Mononuclear cell (primary cell): ENCODE measurements around the gene FRYL. TPM values are rescaled to one million over a fixed set of nuclear protein-coding genes. Genes with fewer than 3 reads are reported as not detected.

ENCODE experiments used
- H3K27me3 ChIP-seq: 2 replicates; pipeline ENCODE4 v1.6.0; 2011; ENCODE audit warnings: low read length, control low read depth; ENCODE audit not compliant: insufficient read depth
- H3K4me1 ChIP-seq: 2 replicates; pipeline ENCODE4 v1.5.1; 2011; ENCODE audit warnings: mild to moderate bottlenecking, low read length, control low read depth; ENCODE audit not compliant: insufficient read depth
- H3K4me3 ChIP-seq: 2 replicates; pipeline ENCODE4 v1.5.1; 2011; ENCODE audit warnings: mild to moderate bottlenecking, low read length, moderate library complexity
- H3K9me3 ChIP-seq: 2 replicates; pipeline ENCODE4 v1.5.1; 2011; ENCODE audit warnings: low read depth, mild to moderate bottlenecking, control low read depth, low read length
- total RNA-seq: library from RNA; depleted of rRNA; stranded (reverse); fragments of >200 nt; gene quantifications from one replicate; pipeline ENCODE4 v1.2.3, GENCODE V29; 2012

FRYL gene
- total RNA-seq, 1 donor, result 97.3 TPM

DNA sequence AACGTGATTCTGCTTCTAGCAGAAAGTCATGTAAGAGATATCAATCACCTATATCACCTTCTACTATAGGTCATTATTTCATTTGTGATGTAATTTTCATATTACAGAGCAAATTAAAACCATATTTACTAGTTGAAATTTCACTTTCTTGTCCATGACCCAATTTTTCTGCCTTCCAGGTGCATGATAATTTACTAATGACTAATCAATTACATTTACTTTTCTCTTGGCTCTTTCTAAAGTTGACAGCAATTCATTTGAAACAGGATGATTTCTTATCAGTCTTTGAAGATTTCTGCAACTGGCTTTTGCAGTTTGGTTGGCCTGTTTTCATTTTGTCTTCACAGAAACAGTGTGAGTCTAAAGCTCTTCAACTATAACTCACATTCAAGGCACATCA lies 208.6 kb downstream of the FRYL start:
- H3K4me1 ChIP-seq, result no peaks in the 10 kb centered on the region
- no peak overlapping the region for H3K4me3 ChIP-seq
- no peaks in the 10 kb centered on the region for H3K9me3 ChIP-seq
- H3K27me3 ChIP-seq, result no peaks in the 10 kb centered on the region

DNA sequence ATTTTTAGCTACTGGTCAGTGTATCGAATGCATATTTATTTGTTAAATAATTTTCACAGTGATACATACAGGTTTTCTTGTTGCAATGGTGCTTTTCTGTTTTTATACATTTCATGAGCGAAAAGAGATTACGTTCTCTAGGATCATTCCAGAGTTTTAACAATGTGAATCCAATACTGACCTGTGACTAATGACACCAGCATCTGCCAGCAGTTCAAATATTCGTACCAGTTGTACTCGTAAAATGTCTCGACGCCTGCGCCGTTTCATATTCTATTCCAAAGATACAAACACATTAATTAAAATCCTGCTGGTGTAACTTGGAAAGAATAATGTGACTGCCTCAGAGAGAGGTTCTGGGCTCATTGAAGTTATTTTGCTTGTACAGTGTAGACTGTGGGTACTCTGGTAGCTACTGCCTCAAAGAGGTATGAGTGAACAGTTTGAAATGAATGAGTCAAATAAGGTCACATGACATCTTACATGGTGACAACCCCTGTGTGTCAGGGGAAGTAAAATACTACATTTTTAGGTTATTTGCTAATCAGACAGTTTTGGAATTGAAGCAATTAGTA lies 209.3 kb downstream of the FRYL start:
- Histone ChIP-seq H3K9me3 (no peaks in the 10 kb centered on the region), H3K4me3 (no peak overlapping the region), H3K4me1 (no peaks in the 10 kb centered on the region), H3K27me3 (no peaks in the 10 kb centered on the region)

DNA sequence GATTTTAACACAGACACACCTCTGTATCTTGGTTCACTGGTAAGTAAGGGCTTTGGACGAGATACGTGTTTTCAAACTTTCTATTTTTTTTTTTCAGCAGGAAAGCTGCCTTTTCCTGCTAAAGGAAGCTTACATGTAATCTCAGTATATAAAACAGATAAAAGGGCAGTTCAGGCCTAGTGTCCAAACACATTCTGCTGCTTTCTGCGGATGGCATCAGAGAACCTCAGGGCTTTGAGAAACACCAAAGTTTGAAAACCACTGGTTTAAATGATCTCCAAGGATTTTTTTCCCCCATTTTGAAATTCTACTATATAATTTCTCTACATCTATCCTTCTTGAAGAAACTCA lies 214.1 kb downstream of the FRYL start:
- H3K9me3 ChIP-seq, result no peaks in the 10 kb centered on the region
- H3K4me3 ChIP-seq, result no peak overlapping the region

DNA sequence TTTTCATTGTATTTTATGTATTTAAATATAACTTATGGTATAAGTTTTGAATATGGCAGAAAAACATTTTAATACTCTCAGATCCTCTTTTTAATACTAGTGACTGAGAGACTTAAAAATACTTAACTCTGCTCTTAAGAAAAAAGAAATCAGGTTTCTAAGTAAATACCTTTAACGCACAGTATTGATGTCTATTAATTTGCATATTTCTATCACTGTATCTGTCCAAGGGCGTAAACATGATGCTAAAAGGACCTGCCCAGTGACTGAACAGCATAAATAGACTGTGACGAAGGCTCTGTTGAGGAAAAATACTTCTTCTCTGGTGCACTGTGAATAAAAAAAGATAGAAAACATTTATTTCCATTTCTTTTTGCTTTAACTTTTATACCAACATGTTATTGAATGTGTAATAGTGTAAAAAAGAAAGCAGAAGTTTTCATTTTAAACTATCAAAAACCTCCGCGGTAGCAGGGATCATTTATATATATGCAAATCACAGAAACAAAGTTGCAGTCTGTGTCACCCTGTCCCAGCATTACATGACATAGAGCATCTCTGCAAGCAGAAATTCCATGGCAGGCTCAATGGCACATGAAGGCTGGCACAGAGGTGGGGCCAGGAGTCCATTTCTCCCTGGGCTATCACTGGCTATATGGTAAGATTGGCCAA lies 214.6 kb downstream of the FRYL start:
- H3K27me3 ChIP-seq, result no peaks in the 10 kb centered on the region
- no peaks in the 10 kb centered on the region for H3K9me3 ChIP-seq
- no peaks in the 10 kb centered on the region for H3K4me1 ChIP-seq
- H3K4me3 ChIP-seq, result no peak overlapping the region

More for the DNA sequence above, 214.1 kb downstream of the FRYL start:
- Histone ChIP-seq H3K27me3 (no peaks in the 10 kb centered on the region), H3K4me1 (no peaks in the 10 kb centered on the region)

DNA sequence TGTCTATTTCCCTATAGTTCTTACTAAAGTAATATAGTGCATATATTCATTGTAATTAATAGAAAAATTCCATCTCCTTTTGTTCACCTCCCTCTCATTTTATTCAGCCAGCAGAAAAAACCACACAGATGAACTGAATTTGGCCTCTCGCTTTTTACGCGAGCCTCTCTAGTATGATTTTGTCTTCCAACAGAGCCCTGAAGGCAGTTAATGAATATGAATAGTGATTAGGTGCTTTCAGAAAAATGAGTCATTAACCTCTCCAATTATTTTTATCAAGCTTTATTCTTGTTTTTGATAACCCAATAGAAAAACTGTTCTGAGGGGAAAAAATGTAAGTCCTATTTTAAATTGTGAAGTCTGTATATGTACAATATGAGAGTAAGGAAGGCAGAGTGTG lies 215.9 kb downstream of the FRYL start:
- H3K4me3 ChIP-seq, result no peak overlapping the region
- H3K27me3 ChIP-seq, result no peaks in the 10 kb centered on the region
- no peaks in the 10 kb centered on the region for H3K4me1 ChIP-seq
- no peaks in the 10 kb centered on the region for H3K9me3 ChIP-seq

DNA sequence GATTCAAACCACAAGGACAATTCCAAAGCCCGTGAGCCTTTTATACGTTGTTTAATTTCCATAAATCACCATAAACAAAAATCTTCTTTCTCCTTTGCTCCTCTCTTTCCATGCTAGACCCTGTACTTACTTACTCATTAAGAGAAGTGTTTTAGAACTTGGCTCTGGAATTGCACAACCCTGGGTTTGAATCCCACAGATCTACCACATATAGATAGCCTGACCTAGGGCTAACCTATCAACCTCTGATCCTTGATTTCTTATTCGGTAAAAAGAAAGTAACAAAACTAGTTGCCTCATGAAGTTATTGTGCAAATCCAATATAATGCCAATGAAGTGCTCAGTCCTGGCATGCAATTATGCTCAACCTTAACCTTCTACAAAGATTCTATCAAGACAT lies 221.3 kb downstream of the FRYL start:
- no peaks in the 10 kb centered on the region for H3K9me3 ChIP-seq
- no peaks in the 10 kb centered on the region for H3K4me1 ChIP-seq
- no peak overlapping the region for H3K4me3 ChIP-seq
- H3K27me3 ChIP-seq, result no peaks in the 10 kb centered on the region

DNA sequence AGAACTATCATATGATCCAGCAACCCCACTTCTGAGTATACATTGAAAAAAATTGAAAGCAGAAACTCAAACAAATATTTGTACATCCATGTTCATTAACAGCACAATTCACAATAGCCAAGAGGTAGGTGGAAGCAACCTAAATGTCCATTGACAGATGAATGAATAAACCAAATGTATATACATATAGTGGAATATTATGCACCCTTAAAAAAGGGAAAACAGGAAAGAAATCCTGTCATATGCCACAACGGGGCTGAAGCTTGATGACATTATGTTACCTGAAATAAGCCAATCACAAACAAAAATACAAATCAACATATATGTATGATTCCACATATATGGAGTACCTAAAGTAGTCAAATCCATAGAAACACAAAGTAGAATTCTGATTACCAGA lies 222.1 kb downstream of the FRYL start:
- H3K9me3 ChIP-seq, result no peaks in the 10 kb centered on the region
- no peak overlapping the region for H3K4me3 ChIP-seq
- H3K4me1 ChIP-seq, result no peaks in the 10 kb centered on the region
- H3K27me3 ChIP-seq, result no peaks in the 10 kb centered on the region

DNA sequence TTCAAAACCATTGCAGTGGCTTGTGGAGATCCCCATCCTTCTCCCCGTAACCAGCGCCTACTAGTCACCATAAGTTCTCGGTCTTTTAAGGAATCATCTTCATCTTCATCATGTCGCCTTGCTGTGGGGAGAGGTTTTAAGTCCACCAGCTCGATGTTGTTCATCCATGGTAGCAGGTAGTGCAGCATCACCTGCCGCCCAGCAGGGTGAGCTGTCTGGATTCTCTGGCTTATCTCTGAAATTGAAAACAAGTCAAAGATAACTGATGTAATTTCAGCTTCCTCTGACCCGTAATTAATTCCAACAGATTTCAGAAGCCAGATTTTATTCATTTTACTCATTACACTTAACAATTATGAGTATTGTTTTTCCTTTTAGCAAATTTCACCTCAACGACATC lies 222.6 kb downstream of the FRYL start:
- Histone ChIP-seq H3K27me3 (no peaks in the 10 kb centered on the region), H3K4me3 (no peak overlapping the region), H3K9me3 (no peaks in the 10 kb centered on the region), H3K4me1 (no peaks in the 10 kb centered on the region)

DNA sequence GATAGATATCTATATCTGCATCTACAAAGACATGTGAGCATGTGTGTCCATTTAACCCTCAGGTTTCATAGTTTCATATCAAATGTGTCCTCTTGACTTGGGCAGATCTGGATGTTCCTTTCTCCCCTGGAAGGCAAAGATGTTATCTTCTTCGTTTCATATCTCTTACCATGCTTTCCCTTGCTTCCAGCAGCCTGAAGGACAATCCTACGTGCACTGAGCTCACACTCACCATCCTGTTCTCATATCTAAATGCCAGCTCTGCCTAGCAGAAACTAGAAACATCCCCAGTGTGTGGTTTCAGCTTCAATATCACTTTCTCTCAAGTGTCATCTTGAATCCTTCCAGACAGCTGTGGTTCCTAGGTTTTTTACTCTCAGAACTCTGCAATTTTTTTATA lies 223.8 kb downstream of the FRYL start:
- no peaks in the 10 kb centered on the region for H3K9me3 ChIP-seq
- H3K4me1 ChIP-seq, result no peaks in the 10 kb centered on the region
- H3K27me3 ChIP-seq, result no peaks in the 10 kb centered on the region
- no peak overlapping the region for H3K4me3 ChIP-seq

DNA sequence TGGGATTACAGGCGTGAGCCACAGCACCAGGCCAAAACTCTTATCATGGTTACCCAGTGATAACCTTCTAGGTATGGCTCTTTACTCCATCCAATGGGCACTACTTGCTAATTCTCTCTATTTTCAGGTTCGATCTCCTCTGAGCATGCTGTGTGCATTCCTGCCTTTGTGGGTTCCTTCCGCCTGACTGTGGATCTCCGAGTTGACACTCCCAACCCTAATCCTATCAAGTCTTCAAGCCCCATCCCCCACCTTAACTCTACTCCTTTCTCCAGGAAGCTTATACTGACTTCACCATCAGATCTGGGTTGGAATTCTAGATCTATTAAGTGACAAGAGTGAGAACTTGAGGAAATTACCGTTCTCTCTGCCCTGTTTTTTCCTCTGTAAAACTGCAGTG lies 225.5 kb downstream of the FRYL start:
- Histone ChIP-seq H3K4me1 (no peaks in the 10 kb centered on the region), H3K4me3 (no peak overlapping the region), H3K9me3 (no peaks in the 10 kb centered on the region), H3K27me3 (no peaks in the 10 kb centered on the region)

DNA sequence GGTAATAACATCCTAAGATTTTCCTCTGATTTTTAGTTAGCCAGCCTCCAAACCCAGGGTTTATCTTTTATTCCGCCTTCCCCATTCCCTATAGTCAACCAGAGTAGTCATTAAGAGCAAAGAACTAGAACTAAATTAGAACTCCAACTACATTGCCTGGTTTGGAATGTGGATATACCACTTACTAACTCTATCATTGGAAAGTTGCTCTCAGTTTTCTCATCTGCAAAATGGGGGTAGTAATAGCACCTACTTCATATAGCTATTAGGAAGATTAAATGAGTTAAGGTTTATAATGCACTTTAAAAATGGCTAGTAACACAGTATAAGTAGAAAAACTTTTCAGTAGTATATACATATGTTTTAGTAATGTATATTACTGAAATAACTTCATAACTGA lies 226.4 kb downstream of the FRYL start:
- Histone ChIP-seq H3K27me3 (no peaks in the 10 kb centered on the region), H3K9me3 (no peaks in the 10 kb centered on the region), H3K4me1 (no peaks in the 10 kb centered on the region), H3K4me3 (no peak overlapping the region)

DNA sequence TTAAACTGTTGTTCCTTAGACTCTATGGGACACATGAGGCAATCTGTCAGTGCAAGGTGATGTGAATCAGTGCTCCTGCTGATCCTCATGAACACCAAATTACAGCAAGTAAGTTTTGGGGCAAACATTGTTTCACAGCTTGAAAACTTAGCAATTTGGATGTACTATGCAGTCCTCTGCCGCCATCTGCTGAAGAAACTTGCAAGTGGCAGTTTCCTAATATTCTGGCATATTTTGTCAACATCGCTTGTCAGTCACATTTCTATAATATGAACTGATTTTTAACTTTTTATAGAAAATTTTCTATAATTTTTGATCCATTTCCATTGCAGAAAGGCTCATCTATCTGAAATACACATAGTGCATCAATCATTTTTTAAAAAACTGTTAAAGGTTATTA lies 233.7 kb downstream of the FRYL start:
- Histone ChIP-seq H3K4me3 (no peak overlapping the region), H3K9me3 (no peaks in the 10 kb centered on the region), H3K27me3 (no peaks in the 10 kb centered on the region), H3K4me1 (no peaks in the 10 kb centered on the region)

DNA sequence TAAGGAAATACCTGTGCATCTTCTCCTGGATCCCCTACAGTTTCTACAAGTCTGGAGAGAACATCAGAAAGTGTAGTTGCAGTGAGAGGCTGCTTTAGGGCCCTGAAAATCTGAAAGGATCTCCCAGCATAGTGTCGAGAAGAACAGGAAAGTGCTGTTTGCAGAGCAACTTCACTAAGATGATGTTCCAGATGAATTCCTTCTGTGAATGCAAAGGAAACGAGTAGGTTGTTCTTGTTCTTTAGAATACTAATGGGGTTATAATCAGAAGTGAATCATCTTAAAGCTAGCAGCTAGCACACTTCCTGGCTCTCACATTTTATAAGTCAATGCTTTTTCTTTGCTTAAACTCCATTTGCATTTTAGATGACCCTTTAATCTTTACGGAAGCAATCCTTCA lies 236.3 kb downstream of the FRYL start:
- Histone ChIP-seq H3K27me3 (no peaks in the 10 kb centered on the region), H3K4me3 (no peak overlapping the region), H3K9me3 (no peaks in the 10 kb centered on the region), H3K4me1 (no peaks in the 10 kb centered on the region)

DNA sequence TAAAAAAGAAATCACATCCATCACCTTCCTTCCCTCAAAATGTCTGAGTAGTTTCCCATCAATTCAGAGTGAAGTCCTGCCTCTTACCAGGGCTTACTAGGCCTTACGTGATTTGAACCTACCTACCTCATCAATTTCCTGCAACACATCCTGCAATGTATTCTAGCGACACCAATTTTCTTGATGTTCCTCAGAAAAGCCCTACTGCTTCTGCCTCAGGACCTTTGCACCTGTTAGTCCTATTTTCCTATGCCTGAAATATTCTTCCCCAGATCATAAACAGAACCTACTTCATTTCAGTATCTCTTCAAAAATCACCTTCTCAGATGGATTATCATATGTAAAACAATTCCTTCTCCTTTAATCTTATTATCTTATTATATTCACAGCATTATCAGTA lies 237.2 kb downstream of the FRYL start:
- H3K4me3 ChIP-seq, result no peak overlapping the region
- no peaks in the 10 kb centered on the region for H3K27me3 ChIP-seq
- H3K4me1 ChIP-seq, result no peaks in the 10 kb centered on the region
- no peaks in the 10 kb centered on the region for H3K9me3 ChIP-seq

DNA sequence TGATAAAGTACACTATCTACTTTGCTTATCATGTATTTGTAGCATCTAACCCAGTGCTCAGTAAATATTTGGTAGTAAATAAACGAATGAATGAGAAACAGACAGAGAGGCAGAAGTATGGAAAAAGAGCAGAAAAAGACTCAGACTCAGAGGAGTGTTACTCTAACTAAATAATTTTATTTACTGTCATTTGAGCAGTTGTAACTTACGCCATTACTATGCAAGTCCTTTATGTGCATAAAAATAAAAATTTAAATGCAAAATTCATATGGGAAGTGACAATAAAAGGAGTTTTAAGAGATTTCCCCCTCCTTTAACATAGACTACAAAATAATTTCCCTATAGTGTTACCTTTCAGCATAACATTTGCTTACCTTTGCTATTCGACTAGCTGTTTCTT lies 240.5 kb downstream of the FRYL start:
- Histone ChIP-seq H3K4me3 (no peak overlapping the region), H3K27me3 (no peaks in the 10 kb centered on the region), H3K4me1 (no peaks in the 10 kb centered on the region), H3K9me3 (no peaks in the 10 kb centered on the region)

DNA sequence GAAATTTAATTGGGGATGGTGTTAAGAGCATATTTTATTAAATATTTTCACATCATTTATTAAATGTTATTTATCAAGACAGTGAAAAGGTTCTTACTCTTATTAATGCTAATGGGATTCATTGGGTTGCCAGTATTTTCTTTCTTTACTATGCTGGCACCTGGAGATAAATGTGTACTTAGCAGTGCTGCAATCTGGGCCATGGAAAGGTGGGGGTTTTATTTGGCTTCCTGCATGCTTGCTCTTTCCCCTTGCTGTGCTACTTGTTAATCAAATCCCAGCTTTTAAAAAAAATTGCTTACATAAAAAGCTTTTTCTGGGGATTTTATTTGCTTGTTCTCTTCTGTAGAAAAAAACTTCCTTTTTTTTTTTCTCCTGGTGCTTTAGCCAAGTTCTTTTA lies 241.7 kb downstream of the FRYL start:
- H3K4me3 ChIP-seq, result no peak overlapping the region
- H3K9me3 ChIP-seq, result no peaks in the 10 kb centered on the region
- no peaks in the 10 kb centered on the region for H3K27me3 ChIP-seq
- H3K4me1 ChIP-seq, result no peaks in the 10 kb centered on the region
